Measurements from ENCODE around the gene TNFSF9. TPM values are rescaled to one million over a fixed set of nuclear protein-coding genes. Genes with fewer than 3 reads are reported as not detected.

Gene TNFSF9
- total RNA-seq, 6 donors from 2014 or later = 6.3 to 11.6 (median 8.4) TPM

DNA sequence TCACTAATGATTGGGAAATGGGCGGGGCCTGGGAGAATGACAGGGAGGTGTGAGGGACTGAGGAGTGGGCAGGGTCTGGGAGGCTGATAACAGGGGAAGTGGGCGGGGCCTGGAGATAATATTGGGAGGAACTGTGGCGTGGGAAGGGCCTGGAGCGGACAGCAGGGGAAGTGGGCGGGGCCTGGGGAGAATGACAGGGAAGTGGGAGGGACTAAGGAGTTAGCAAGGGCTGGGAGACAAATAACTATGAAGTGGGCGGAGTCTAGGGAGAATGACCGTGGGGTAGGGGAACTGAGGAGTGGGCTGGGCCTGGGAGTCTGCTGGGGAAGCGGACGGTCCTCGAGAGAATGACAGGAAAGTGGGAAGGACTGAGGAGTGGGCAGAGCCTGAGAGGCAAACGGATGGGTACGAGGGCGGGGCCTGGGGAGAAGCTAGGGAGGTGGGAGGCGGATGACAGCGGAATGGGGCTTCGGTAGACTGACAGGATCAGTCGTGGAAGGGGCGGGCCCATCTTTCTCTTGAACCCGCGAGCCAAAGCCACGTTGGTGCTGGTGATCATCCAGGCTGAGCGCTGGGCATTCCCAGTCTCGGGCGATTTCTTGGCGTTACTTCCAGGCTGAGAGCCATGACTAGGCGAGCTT is 14.7 kb upstream of the TNFSF9 start:
- no peaks in the 10 kb centered on the region for H3K27me3 ChIP-seq
- peak overlapping the region; percentile 80 to 90 (median 85) for H3K27ac ChIP-seq
- 1 to 2% methylated on average over 25 of the region's 26 CpGs for WGBS, 2 donors
- no peaks in the 10 kb centered on the region for H3K9me3 ChIP-seq
- H3K4me1 ChIP-seq = peaks cover 10 to 28% (median 14%) of the 10 kb centered on the region in 4 donors
- peak in 2 of 4 donors; percentile 40 to 63 for TF ChIP-seq POLR2A (IDR thresholded peaks at IDR 0.05)
- TF ChIP-seq EP300 (IDR thresholded peaks at IDR 0.05) = no peak
- TF ChIP-seq POLR2AphosphoS5 (IDR thresholded peaks at IDR 0.05) = peak in 1 of 2 donors; percentile 39
- TF ChIP-seq, protein P1, sequence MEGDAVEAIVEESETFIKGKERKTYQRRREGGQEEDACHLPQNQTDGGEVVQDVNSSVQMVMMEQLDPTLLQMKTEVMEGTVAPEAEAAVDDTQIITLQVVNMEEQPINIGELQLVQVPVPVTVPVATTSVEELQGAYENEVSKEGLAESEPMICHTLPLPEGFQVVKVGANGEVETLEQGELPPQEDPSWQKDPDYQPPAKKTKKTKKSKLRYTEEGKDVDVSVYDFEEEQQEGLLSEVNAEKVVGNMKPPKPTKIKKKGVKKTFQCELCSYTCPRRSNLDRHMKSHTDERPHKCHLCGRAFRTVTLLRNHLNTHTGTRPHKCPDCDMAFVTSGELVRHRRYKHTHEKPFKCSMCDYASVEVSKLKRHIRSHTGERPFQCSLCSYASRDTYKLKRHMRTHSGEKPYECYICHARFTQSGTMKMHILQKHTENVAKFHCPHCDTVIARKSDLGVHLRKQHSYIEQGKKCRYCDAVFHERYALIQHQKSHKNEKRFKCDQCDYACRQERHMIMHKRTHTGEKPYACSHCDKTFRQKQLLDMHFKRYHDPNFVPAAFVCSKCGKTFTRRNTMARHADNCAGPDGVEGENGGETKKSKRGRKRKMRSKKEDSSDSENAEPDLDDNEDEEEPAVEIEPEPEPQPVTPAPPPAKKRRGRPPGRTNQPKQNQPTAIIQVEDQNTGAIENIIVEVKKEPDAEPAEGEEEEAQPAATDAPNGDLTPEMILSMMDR (IDR thresholded peaks at IDR 0.05) = no peak
- peak; percentile 78 to 99 for DNase-seq
- peak; percentile 96 for ATAC-seq (ENCODE audit: low FRiP score in 2 of 2)
- no peaks in the 10 kb centered on the region for H3K36me3 ChIP-seq
- H3K4me3 ChIP-seq = peak overlapping the region; percentile 64 to 79 (median 71)

DNA sequence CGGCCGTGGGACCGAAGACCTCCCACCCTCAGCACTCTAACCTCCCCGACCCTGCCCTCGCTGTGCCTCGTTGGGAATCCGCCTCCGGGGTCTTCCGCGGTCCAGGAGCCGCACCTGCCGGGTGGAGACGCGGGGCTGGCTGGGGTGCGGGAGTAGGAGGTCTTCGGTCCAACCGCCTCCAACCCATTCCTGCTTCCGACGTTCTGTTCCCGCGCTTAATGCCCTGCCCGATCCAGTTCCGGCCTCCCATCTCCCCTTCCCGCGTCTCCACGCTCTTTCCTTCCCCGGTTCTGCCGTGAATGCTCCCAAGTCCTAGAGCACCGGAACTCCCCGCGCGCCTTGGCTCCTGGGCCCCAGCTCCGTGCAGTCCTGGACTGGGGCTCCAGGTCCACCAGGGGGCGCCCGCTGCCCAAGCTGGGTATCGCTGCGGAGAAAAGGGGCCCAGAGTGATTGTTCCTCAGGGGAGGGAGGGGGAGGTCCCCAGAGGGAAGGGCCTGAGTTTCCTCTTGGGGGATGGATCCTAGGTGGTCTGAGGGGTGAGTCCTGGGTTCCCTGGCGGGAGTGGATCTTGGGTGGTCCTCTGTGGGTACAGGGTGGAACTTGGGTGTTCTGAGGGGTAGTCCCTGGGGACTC is 14.1 kb upstream of the TNFSF9 start:
- peak; percentile 94 to 95 for ATAC-seq (ENCODE audit: low FRiP score in 2 of 2)
- H3K36me3 ChIP-seq = no peaks in the 10 kb centered on the region
- 1% methylated on average over 23 to 24 of the region's 38 CpGs for WGBS, 2 donors

DNA sequence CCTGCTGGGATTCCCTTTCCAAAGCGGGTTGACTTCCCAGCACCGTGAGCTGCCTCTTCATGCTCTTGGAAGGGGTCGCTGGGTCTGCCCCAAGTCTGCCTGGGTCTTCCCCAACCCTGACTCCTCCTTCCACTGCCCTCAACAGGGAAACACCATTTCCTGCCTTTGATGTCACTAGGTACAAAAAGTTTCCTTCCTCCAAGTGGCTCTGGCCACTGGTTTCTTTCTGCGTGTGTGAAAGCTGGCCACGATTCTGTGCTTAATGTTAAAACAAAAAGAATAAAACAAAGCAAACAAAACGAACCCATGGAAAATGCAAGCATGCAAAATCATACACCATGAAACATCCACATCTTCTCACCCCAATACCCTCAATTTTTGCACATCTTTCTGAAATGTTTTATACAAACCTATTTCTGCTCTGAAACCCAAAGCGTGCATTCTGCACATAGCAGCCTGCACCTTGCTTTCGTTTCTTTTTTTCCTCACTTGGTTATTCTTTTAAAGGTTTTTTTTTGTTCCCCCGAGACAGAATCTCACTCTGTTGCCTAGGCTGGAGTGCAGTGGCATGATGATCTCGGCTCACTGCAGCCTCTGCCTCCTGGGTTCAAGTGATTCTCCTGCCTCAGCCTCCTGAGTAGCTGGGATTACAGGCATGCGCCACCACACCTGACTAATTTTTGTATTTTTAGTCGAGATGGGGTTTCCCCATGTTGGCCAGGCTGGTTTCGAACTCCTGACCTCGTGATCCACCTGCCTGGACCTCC is 12.5 kb upstream of the TNFSF9 start:
- 40 to 41% methylated on average over 14 of the region's 14 CpGs for WGBS, 2 donors
- TF ChIP-seq, protein P1 (IDR thresholded peaks at IDR 0.05) = no peak
- TF ChIP-seq EP300 (IDR thresholded peaks at IDR 0.05) (no peak), POLR2A (IDR thresholded peaks at IDR 0.05) (no peak)
- no peak for DNase-seq
- no peak for ATAC-seq (ENCODE audit: low FRiP score in 2 of 2)
- Histone ChIP-seq H3K27me3 (no peaks in the 10 kb centered on the region), H3K9me3 (no peaks in the 10 kb centered on the region), H3K4me3 (no peak overlapping the region), H3K27ac (no peak overlapping the region), H3K4me1 (peaks cover 10 to 28% (median 16%) of the 10 kb centered on the region in 4 donors), H3K36me3 (no peaks in the 10 kb centered on the region)

More for the DNA sequence above, 14.1 kb upstream of the TNFSF9 start:
- peak overlapping the region; percentile 80 to 90 (median 85) for H3K27ac ChIP-seq
- H3K4me1 ChIP-seq = peaks cover 10 to 28% (median 14%) of the 10 kb centered on the region in 4 donors
- DNase-seq = peak; percentile 94 to 97
- peak overlapping the region; percentile 64 to 79 (median 71) for H3K4me3 ChIP-seq
- no peaks in the 10 kb centered on the region for H3K9me3 ChIP-seq
- no peak for TF ChIP-seq EP300 (IDR thresholded peaks at IDR 0.05)
- TF ChIP-seq, protein P1 (IDR thresholded peaks at IDR 0.05) = peak; percentile 96 to 99 (median 98)
- peak in 1 of 4 donors; percentile 0 for TF ChIP-seq POLR2A (IDR thresholded peaks at IDR 0.05)
- peak in 1 of 2 donors; percentile 26 for TF ChIP-seq POLR2AphosphoS5 (IDR thresholded peaks at IDR 0.05)
- H3K27me3 ChIP-seq = no peaks in the 10 kb centered on the region

DNA sequence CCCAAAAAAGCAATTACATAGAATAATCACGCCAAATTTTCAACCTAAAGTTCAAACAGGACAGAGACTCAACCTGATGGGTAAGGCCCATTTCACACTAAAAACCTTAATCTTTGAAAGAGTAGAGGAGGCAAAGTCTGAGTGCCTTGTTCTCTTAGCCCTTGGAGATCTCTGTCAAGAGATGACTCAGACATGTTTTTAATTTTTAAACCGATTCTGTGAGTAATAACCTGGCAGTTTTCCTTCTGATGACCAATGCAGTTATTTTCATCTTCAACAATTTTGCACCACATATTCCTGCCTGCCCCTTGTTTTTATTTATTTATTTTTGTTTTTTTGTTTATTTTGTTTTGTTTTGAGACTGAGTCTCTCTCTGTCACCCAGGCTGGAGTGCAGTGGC is 11.5 kb upstream of the TNFSF9 start:
- Histone ChIP-seq H3K27ac (no peak overlapping the region), H3K36me3 (no peaks in the 10 kb centered on the region), H3K4me1 (peaks cover 10 to 28% (median 16%) of the 10 kb centered on the region in 4 donors), H3K4me3 (no peak overlapping the region), H3K27me3 (no peaks in the 10 kb centered on the region), H3K9me3 (no peaks in the 10 kb centered on the region)
- DNase-seq (no peak), ATAC-seq (ENCODE audit: low FRiP score in 2 of 2) (no peak)
- WGBS, 2 donors = 37 to 52% methylated on average over 2 of the region's 2 CpGs
- TF ChIP-seq, protein P1 (IDR thresholded peaks at IDR 0.05) = no peak
- TF ChIP-seq POLR2A (IDR thresholded peaks at IDR 0.05) (no peak), EP300 (IDR thresholded peaks at IDR 0.05) (no peak), POLR2AphosphoS5 (IDR thresholded peaks at IDR 0.05) (no peak)

Measured in upper lobe of left lung (tissue), 6 donors.